WERI-Rb-1 (cell line): ENCODE results near the gene OR6X1.

Experiments
- DNase-seq: peaks from one replicate; pipeline ENCODE4 v3.0.0-alpha.2; 2020
- H3K27ac ChIP-seq: fragments of 250-450 bp; sonication (Bioruptor Pico); 2 replicates; pipeline ENCODE4 v1.5.1; 2020; ENCODE audit warnings: mild to moderate bottlenecking, moderate library complexity
- H3K27me3 ChIP-seq: fragments of 250-450 bp; sonication (Bioruptor Pico); 2 replicates; pipeline ENCODE4 v1.5.1; 2021; ENCODE audit warnings: mild to moderate bottlenecking, low read depth, moderate library complexity; ENCODE audit not compliant: insufficient read depth, severe bottlenecking
- H3K36me3 ChIP-seq: fragments of 250-450 bp; sonication (Bioruptor Pico); 2 replicates; pipeline ENCODE4 v1.5.1; 2020; ENCODE audit warnings: mild to moderate bottlenecking, moderate library complexity
- H3K4me3 ChIP-seq: 2 replicates; pipeline ENCODE4 v1.5.1; 2011; ENCODE audit warnings: low read depth, mild to moderate bottlenecking, control low read depth, low read length
- H3K9me3 ChIP-seq: fragments of 250-450 bp; sonication (Bioruptor Pico); 2 replicates; pipeline ENCODE4 v1.5.1; 2021; ENCODE audit warnings: mild to moderate bottlenecking, moderate library complexity; ENCODE audit not compliant: severe bottlenecking
- CTCF ChIP-seq: IDR thresholded peaks from 2 replicates; pipeline ENCODE4 v1.5.1; 2011; ENCODE audit warnings: low read depth, mild to moderate bottlenecking, control low read depth, inconsistent platforms, low read length

Gene OR6X1

GRCh38 chr11:123798079-123798478 lies 43.8 kb upstream of the OR6X1 start:
- TF ChIP-seq CTCF, result no peak
- no peak overlapping the region for H3K4me3 ChIP-seq
- peaks cover 4% of the 10 kb centered on the region for H3K9me3 ChIP-seq
- no peaks in the 10 kb centered on the region for H3K36me3 ChIP-seq
- H3K27ac ChIP-seq, result peak overlapping the region; percentile 95
- DNase-seq, result no peak
- no peaks in the 10 kb centered on the region for H3K27me3 ChIP-seq

GRCh38 chr11:123797541-123797940 lies 43.2 kb upstream of the OR6X1 start:
- Histone ChIP-seq H3K27me3 (no peaks in the 10 kb centered on the region), H3K27ac (peak overlapping the region; percentile 95), H3K9me3 (peaks cover 4% of the 10 kb centered on the region), H3K36me3 (no peaks in the 10 kb centered on the region), H3K4me3 (no peak overlapping the region)
- DNase-seq, result no peak
- TF ChIP-seq CTCF, result no peak

- H3K36me3 ChIP-seq, result no peaks in the 10 kb centered on the region
- H3K27ac ChIP-seq, result peak overlapping the region; percentile 95
- peak; percentile 81 for DNase-seq
Measured at GRCh38 chr11:123797114-123797513, 42.8 kb upstream of the OR6X1 start.

GRCh38 chr11:123796226-123796625 lies 41.9 kb upstream of the OR6X1 start:
- Histone ChIP-seq H3K27ac (peak overlapping the region; percentile 95), H3K36me3 (no peaks in the 10 kb centered on the region), H3K4me3 (no peak overlapping the region), H3K9me3 (peaks cover 8% of the 10 kb centered on the region), H3K27me3 (no peaks in the 10 kb centered on the region)
- TF ChIP-seq CTCF, result no peak
- no peak for DNase-seq

More at GRCh38 chr11:123797114-123797513, 42.8 kb upstream of the OR6X1 start:
- Histone ChIP-seq H3K27me3 (no peaks in the 10 kb centered on the region), H3K9me3 (peaks cover 4% of the 10 kb centered on the region), H3K4me3 (no peak overlapping the region)
- TF ChIP-seq CTCF, result no peak

- Histone ChIP-seq H3K36me3 (no peaks in the 10 kb centered on the region), H3K4me3 (no peak overlapping the region), H3K27me3 (no peaks in the 10 kb centered on the region), H3K9me3 (peaks cover 3% of the 10 kb centered on the region), H3K27ac (no peak overlapping the region)
- DNase-seq, result no peak
- no peak for TF ChIP-seq CTCF
Measured at GRCh38 chr11:123783536-123783935, 29.2 kb upstream of the OR6X1 start.

- no peaks in the 10 kb centered on the region for H3K27me3 ChIP-seq
- no peak overlapping the region for H3K4me3 ChIP-seq
- H3K27ac ChIP-seq, result no peak overlapping the region
- no peak for DNase-seq
- H3K9me3 ChIP-seq, result peaks cover 3% of the 10 kb centered on the region
- TF ChIP-seq CTCF, result no peak
- no peaks in the 10 kb centered on the region for H3K36me3 ChIP-seq
Measured at GRCh38 chr11:123778511-123778910, 24.2 kb upstream of the OR6X1 start.
